Stomach (tissue), 9 donors: ENCODE measurements around the gene RANBP3. TPM values are rescaled to one million over a fixed set of nuclear protein-coding genes. Genes with fewer than 3 reads are reported as not detected.

Experiments used
- DNase-seq, 2 donors: peaks; one replicate each; pipeline versions ENCODE4 v3.0.0 to v3.0.0-alpha.2; 2013 to 2019
- H3K27ac ChIP-seq, 5 donors: fragments of 200-600 bp in 4 of 5; sonication (generic) in 4 of 5; one replicate each; pipeline ENCODE4 v1.5.1; 2013 to 2019; ENCODE audit warnings: mild to moderate bottlenecking in 1 of 5, moderate library complexity in 1 of 5
- H3K27me3 ChIP-seq, 3 donors: fragments of 200-600 bp; sonication (generic); one replicate each; pipeline ENCODE4 v1.5.1; 2017 to 2019; ENCODE audit warnings: mixed run types in 1 of 3
- H3K36me3 ChIP-seq, 4 donors: fragments of 200-600 bp; sonication (generic); 1 replicate in 3 of 4; 2 replicates in 1 of 4; pipeline ENCODE4 v1.5.1; 2016 to 2019
- H3K4me1 ChIP-seq, 4 donors: fragments of 200-600 bp; sonication (generic); one replicate each; pipeline ENCODE4 v1.5.1; 2016 to 2019
- H3K4me3 ChIP-seq, 4 donors: fragments of 200-600 bp; sonication (generic) in 3 of 4; one replicate each; pipeline ENCODE4 v1.5.1; 2016 to 2019; ENCODE audit warnings: mild to moderate bottlenecking in 1 of 4
- H3K9me3 ChIP-seq, 4 donors: fragments of 200-600 bp; sonication (generic); one replicate each; pipeline ENCODE4 v1.5.1; 2016 to 2019
- EP300 ChIP-seq: sonication (generic); formaldehyde crosslinking; IDR thresholded peaks from one replicate; pipeline ENCODE4 v1.6.1; 2017; ENCODE audit warnings: antibody characterized with exemption
- POLR2A ChIP-seq, 4 donors: fragments of 450-650 bp; IDR thresholded peaks; one replicate each; pipeline ENCODE4 v1.6.1; 2016; ENCODE audit warnings: antibody characterized with exemption in 4 of 4, control low read depth in 2 of 4, mild to moderate bottlenecking in 1 of 4, moderate library complexity in 1 of 4
- POLR2AphosphoS5 ChIP-seq, 3 donors: sonication (generic); formaldehyde crosslinking; IDR thresholded peaks; one replicate each; pipeline ENCODE4 v1.6.1; 2016; ENCODE audit warnings: antibody characterized with exemption in 3 of 3
- WGBS, 5 donors: extraction: QIAGEN DNeasy Blood & Tissue Kit in 3 of 5; methylation state at CpG; one replicate each; pipeline versions ENCODE4 v1.1.5 to v1.1.7; 2013 to 2018; 5-methylcytosine and 5-hydroxymethylcytosine counted together
- intact Hi-C: fragments of 100-400 bp; cut with DNase I; formaldehyde crosslinking; loops from one replicate; pipeline ENCODE4 v1.15.1; 2023; ENCODE audit warnings: low total_unique reads
- polyA plus RNA-seq, 3 donors: library from polyadenylated mRNA; stranded (reverse); fragments of 200-250 nt; gene quantifications; one replicate each; pipeline ENCODE4 v1.2.3, GENCODE V29; 2013
- total RNA-seq, 5 donors: library from RNA; depleted of rRNA; stranded (reverse); fragments of >200 nt; gene quantifications; one replicate each; pipeline versions ENCODE4 v1.1.0 to v1.2.3, GENCODE V29; 2014 to 2016
- TF ChIP-seq, protein P1 (sequence below), 7 experiments: fragments of 450-650 bp in 4 of 7; fragments of 200-600 bp in 3 of 7; sonication (generic) in 3 of 7; IDR thresholded peaks; one replicate each; pipeline ENCODE4 v1.5.1; 2016 to 2019; ENCODE audit warnings: antibody characterized with exemption in 7 of 7, control low read depth in 2 of 7, mild to moderate bottlenecking in 1 of 7
- donor health status: healthy with polysubstance abuse.
- donor health status: Bipolar disorder and iron deficiency.
- donor health status: healthy.

The RANBP3 gene
- total and polyA plus RNA-seq, 8 donors: 27.7 to 235 (median 39.2) TPM

DNA sequence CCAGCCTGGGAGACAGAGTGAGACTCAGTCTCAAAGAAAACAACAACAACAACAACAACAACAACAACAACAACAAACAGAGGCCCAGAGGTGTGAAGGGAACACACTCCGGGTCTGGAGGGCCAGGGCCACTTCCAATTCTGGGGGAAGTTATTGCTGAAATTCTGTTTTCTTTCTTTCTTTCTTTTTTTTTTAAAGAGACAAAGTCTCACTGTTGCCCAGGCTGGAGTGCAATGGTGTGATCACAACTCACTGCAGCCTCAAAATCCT lies 67.4 kb downstream of the RANBP3 start:
- no peak for DNase-seq
- Histone ChIP-seq H3K9me3 (no peaks in the 10 kb centered on the region), H3K4me3 (no peak overlapping the region), H3K36me3 (peaks cover 15 to 37% (median 32%) of the 10 kb centered on the region in 4 donors), H3K27me3 (no peaks in the 10 kb centered on the region), H3K4me1 (peaks cover 16 to 62% (median 43%) of the 10 kb centered on the region in 4 donors), H3K27ac (peak overlapping the region in 2 of 5 donors; percentile 31 to 49)
- 80 to 93% (median 90%) methylated on average over 1 of the region's 1 CpG for WGBS, 5 donors
- TF ChIP-seq POLR2AphosphoS5 (IDR thresholded peaks at IDR 0.05): no peak
- TF ChIP-seq, protein P1, sequence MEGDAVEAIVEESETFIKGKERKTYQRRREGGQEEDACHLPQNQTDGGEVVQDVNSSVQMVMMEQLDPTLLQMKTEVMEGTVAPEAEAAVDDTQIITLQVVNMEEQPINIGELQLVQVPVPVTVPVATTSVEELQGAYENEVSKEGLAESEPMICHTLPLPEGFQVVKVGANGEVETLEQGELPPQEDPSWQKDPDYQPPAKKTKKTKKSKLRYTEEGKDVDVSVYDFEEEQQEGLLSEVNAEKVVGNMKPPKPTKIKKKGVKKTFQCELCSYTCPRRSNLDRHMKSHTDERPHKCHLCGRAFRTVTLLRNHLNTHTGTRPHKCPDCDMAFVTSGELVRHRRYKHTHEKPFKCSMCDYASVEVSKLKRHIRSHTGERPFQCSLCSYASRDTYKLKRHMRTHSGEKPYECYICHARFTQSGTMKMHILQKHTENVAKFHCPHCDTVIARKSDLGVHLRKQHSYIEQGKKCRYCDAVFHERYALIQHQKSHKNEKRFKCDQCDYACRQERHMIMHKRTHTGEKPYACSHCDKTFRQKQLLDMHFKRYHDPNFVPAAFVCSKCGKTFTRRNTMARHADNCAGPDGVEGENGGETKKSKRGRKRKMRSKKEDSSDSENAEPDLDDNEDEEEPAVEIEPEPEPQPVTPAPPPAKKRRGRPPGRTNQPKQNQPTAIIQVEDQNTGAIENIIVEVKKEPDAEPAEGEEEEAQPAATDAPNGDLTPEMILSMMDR (IDR thresholded peaks at IDR 0.05): no peak
- no peak for TF ChIP-seq EP300
- no peak for TF ChIP-seq POLR2A (IDR thresholded peaks at IDR 0.05)
- intact Hi-C loops: no loop called here

DNA sequence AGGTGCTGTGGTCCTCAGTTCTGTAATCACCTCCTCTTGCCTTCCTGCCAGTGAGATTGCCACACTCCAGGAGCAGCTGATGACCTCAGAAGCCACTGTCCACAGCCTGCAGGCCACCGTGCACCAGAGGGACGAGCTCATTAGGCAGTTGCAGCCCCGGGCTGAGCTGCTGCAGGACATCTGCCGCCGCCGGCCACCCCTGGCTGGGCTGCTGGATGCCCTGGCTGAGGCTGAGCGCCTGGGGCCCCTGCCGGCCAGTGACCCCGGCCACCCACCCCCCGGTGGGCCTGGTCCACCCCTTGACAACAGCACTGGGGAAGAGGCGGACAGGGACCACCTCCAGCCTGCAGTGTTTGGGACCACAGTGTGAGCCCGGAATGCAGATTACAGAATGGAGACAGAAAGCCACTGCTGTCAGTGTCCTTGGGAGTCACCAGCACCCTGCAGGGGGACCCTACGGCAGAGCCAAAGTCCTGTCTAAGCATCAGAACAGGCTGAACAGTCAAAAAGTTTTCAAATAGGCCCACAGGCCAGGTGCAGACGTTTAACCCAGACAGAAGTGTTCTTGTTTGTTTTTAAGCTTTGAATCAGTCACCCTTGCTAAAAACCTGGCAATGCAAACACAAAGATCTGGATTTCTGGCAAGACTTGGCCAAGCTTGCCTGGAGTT lies 69.0 kb downstream of the RANBP3 start:
- H3K27ac ChIP-seq: peak overlapping the region in 2 of 5 donors; percentile 5 to 49
- TF ChIP-seq POLR2AphosphoS5 (IDR thresholded peaks at IDR 0.05): no peak
- no peak for DNase-seq
- H3K4me3 ChIP-seq: no peak overlapping the region
- intact Hi-C loops: no loop called here
- peaks cover 12 to 53% (median 35%) of the 10 kb centered on the region in 4 donors for H3K4me1 ChIP-seq
- H3K36me3 ChIP-seq: peaks cover 15 to 32% (median 29%) of the 10 kb centered on the region in 4 donors
- no peaks in the 10 kb centered on the region for H3K9me3 ChIP-seq
- no peaks in the 10 kb centered on the region for H3K27me3 ChIP-seq
- WGBS, 5 donors: 48 to 70% (median 58%) methylated on average over 9 to 14 of the region's 14 CpGs

DNA sequence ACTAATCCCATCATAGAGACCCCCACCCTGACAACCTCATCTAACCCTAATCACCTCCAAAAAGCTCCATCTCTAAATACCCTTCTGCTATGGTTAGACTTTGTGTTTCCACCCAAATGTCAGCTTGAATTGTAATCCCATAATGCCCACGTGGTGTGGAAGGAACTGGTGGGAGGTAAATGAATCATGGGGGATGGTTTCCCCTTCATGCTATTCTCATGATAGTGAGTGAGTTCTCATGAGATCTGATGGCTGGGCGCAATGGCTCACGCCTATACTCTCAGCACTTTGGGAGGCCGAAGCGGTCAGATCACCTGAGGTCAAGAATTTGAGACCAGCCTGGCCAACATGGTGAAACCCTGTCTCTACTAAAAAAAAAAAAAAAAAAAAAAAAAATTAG lies 70.7 kb downstream of the RANBP3 start:
- Histone ChIP-seq H3K36me3 (peaks cover 15 to 31% (median 27%) of the 10 kb centered on the region in 4 donors), H3K4me1 (peaks cover 21 to 58% (median 42%) of the 10 kb centered on the region in 4 donors), H3K27me3 (no peaks in the 10 kb centered on the region), H3K27ac (no peak overlapping the region), H3K9me3 (no peaks in the 10 kb centered on the region), H3K4me3 (no peak overlapping the region)
- intact Hi-C loops: no loop called here
- TF ChIP-seq, protein P1 (IDR thresholded peaks at IDR 0.05): no peak
- TF ChIP-seq POLR2A (IDR thresholded peaks at IDR 0.05) (no peak), POLR2AphosphoS5 (IDR thresholded peaks at IDR 0.05) (no peak), EP300 (no peak)
- DNase-seq: no peak
- WGBS, 5 donors: 64 to 82% (median 68%) methylated on average over 3 to 5 of the region's 5 CpGs

DNA sequence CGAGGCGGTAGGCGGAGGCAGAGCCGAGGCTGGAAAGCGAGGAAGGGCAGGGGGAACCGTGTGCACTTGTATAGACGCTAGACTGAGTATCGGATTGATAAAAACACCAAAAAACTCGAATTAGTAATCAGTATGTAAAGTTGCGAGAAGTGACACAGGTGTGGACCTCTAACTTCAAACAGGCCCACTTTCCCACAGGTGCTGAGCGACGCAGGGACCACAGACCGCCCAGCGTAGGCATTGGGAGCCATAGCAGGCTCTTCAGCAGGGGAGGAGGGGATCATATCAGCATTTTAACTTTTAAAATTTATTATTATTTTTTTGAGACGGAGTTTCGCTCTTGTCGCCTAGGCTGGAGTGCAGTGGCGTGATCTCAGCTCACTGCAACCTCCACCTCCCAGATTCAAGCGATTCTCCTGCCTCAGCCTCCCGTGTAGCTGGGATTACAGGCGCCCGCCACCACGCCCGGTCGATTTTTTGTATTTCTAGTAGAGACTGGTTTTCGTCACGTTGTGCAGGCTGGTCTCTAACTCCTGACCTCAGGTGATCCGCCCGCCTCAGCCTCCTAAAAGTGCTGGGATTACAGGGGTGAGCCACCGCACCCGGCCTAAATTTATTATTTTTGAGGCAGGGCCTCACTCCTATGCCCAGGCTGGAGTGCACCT lies 72.7 kb downstream of the RANBP3 start:
- WGBS, 5 donors: 31 to 46% (median 40%) methylated on average over 31 of the region's 31 CpGs
- H3K9me3 ChIP-seq: no peaks in the 10 kb centered on the region
- TF ChIP-seq POLR2AphosphoS5 (IDR thresholded peaks at IDR 0.05): no peak
- TF ChIP-seq POLR2A (IDR thresholded peaks at IDR 0.05): no peak
- TF ChIP-seq, protein P1 (IDR thresholded peaks at IDR 0.05): no peak
- no peak for TF ChIP-seq EP300
- intact Hi-C loops: no loop called here
- H3K27me3 ChIP-seq: no peaks in the 10 kb centered on the region
- H3K4me1 ChIP-seq: peaks cover 24 to 77% (median 53%) of the 10 kb centered on the region in 4 donors
- DNase-seq: no peak
- H3K4me3 ChIP-seq: peak overlapping the region; percentile 75 to 98 (median 90)
- peak overlapping the region; percentile 86 to 94 (median 92) for H3K27ac ChIP-seq
- peaks cover 15 to 28% (median 25%) of the 10 kb centered on the region in 4 donors for H3K36me3 ChIP-seq
